Endothelial cell of umbilical vein (primary cell): Measurements from ENCODE around the gene MAT2A. TPM values are rescaled to one million over a fixed set of nuclear protein-coding genes. Genes with fewer than 3 reads are reported as not detected.
"Not testable (repeated sequence)": the region's sequence is repeated elsewhere in the genome, so short reads cannot be mapped to it uniquely, and the experiment has no call there.

Source experiments
- BruUV-seq: library from RNA; stranded (reverse); fragments of 400-500 nt; replicated peaks from 2 replicates; lab custom pipeline; 2021; lab: Mats Ljungman, UMichigan
- CTCF ChIA-PET: fragments of 300-600, 350-600 bp; sonication (Branson Sonifier 250); formaldehyde crosslinking; loops from one replicate; lab custom pipeline; 2021; ENCODE audit warnings: antibody characterized with exemption, inconsistent platforms; lab: Charles Lee
- POLR2A ChIA-PET: fragments of 300-600, 350-600 bp; sonication (Branson Sonifier 250); formaldehyde crosslinking; loops from one replicate; lab custom pipeline; 2021; ENCODE audit warnings: antibody characterized with exemption, inconsistent platforms; lab: Charles Lee
- DNase-seq: peaks from one replicate; pipeline ENCODE4 v3.0.0-alpha.2; 2011; ENCODE audit warnings: low read depth, low spot score
- FAIRE-seq: peaks from 2 replicates; lab custom pipeline; 2011; peaks lifted over from hg19 to GRCh38; lab: Jason Lieb, UNC
- H2AFZ ChIP-seq: 2 replicates; pipeline ENCODE4 v1.6.0; 2012; ENCODE audit warnings: low read depth, low read length, control low read depth, inconsistent platforms
- H3K27ac ChIP-seq: 2 replicates; pipeline ENCODE4 v1.5.1; 2011; ENCODE audit warnings: low read depth, mild to moderate bottlenecking, control low read depth, low read length, moderate library complexity; ENCODE audit not compliant: insufficient read depth
- H3K27me3 ChIP-seq, 2 experiments: 2 replicates each; pipeline versions ENCODE4 v1.6.0 to v1.6.1; 2011; ENCODE audit warnings: low read length in 2 of 2, mixed read lengths in 1 of 2; ENCODE audit not compliant: control insufficient read depth in 2 of 2, insufficient read depth in 2 of 2
- H3K36me3 ChIP-seq, 2 experiments: 2 replicates in 1 of 2; 3 replicates in 1 of 2; pipeline ENCODE4 v1.5.1; 2011; ENCODE audit warnings: low read length in 2 of 2, mild to moderate bottlenecking in 1 of 2, moderate library complexity in 1 of 2; ENCODE audit not compliant: control insufficient read depth in 2 of 2, insufficient read depth in 2 of 2; ENCODE audit errors: extremely low read depth in 1 of 2
- H3K4me1 ChIP-seq: 3 replicates; pipeline ENCODE4 v1.5.1; 2011; ENCODE audit warnings: mild to moderate bottlenecking, low read length; ENCODE audit not compliant: control insufficient read depth, insufficient read depth; ENCODE audit errors: extremely low read depth
- H3K4me2 ChIP-seq: 2 replicates; pipeline ENCODE4 v1.6.1; 2011; ENCODE audit warnings: low read length, control low read depth, mixed read lengths; ENCODE audit not compliant: insufficient read depth
- H3K4me3 ChIP-seq, 3 experiments: fragments of 200-600 bp in 1 of 3; sonication (generic), shearing (Covaris generic) in 1 of 3; replicated peaks in 1 of 3; 2 replicates each; pipeline ENCODE4 v1.5.1; 2011 to 2016; ENCODE audit warnings: control low read depth in 3 of 3, low read length in 3 of 3, mild to moderate bottlenecking in 2 of 3, inconsistent platforms in 1 of 3, low read depth in 1 of 3, moderate library complexity in 1 of 3; ENCODE audit not compliant: insufficient read depth in 1 of 3
- H3K79me2 ChIP-seq: 2 replicates; pipeline ENCODE4 v1.6.0; 2012; ENCODE audit warnings: low read length, inconsistent platforms; ENCODE audit not compliant: control insufficient read depth, insufficient read depth
- H3K9ac ChIP-seq: replicated peaks from 2 replicates; pipeline ENCODE3; 2011; ENCODE audit warnings: low read length, control low read depth; ENCODE audit not compliant: insufficient read depth; ENCODE audit errors: extremely low read depth
- H3K9me1 ChIP-seq: replicated peaks from 3 replicates; pipeline ENCODE4 v1.6.0; 2011; ENCODE audit warnings: mild to moderate bottlenecking, low read length; ENCODE audit not compliant: control insufficient read depth, insufficient read depth; ENCODE audit errors: extremely low read depth
- H3K9me3 ChIP-seq: replicated peaks from 2 replicates; pipeline ENCODE4 v1.5.1; 2012; ENCODE audit warnings: low read length, inconsistent platforms; ENCODE audit not compliant: control insufficient read depth, insufficient read depth
- H4K20me1 ChIP-seq: replicated peaks from 2 replicates; pipeline ENCODE3; 2011; ENCODE audit warnings: mild to moderate bottlenecking, low read length; ENCODE audit not compliant: control insufficient read depth, insufficient read depth; ENCODE audit errors: extremely low read depth
- EZH2 ChIP-seq: IDR thresholded peaks from 2 replicates; pipeline ENCODE4 v1.6.1; 2012; ENCODE audit warnings: borderline replicate concordance, low read depth, mild to moderate bottlenecking, moderate library complexity, low read length, inconsistent platforms; ENCODE audit not compliant: severe bottlenecking
- FOS ChIP-seq: IDR thresholded peaks from 2 replicates; pipeline ENCODE4 v1.6.1; 2011; ENCODE audit warnings: mild to moderate bottlenecking, low read length, moderate library complexity, borderline replicate concordance; ENCODE audit not compliant: insufficient read depth
- JUN ChIP-seq: IDR thresholded peaks from 2 replicates; pipeline ENCODE4 v1.6.1; 2011; ENCODE audit warnings: borderline replicate concordance, low read depth; ENCODE audit not compliant: insufficient read length, insufficient read depth
- MYC ChIP-seq: IDR thresholded peaks from one replicate; pipeline ENCODE4 v1.6.1; 2011; ENCODE audit warnings: mild to moderate bottlenecking, low read depth, low read length
- dilution Hi-C: fragments of 300-500 bp; cut with MboI; formaldehyde crosslinking; loops from one replicate; pipeline ENCODE4 v1.15.0; 2019; ENCODE audit warnings: low sequenced_read_pairs; ENCODE audit not compliant: extremely low pct_ligation_motif_present
- intact Hi-C: fragments of 100-400 bp; cut with micrococcal nuclease; formaldehyde crosslinking; loops from one replicate; pipeline ENCODE4 v1.10.0; 2022
- polyA plus RNA-seq, 4 experiments: library from polyadenylated mRNA; depleted of rRNA in 3 of 4; stranded (reverse) in 3 of 4; unstranded in 1 of 4; fragments of >200 nt; gene quantifications; 2 replicates each; pipeline versions ENCODE4 v1.2.1 to v1.2.3, GENCODE V29; 2011 to 2012; ENCODE audit warnings: missing spikeins in 1 of 4
- total RNA-seq: library from RNA; stranded (reverse); gene quantifications from 2 replicates; pipeline ENCODE4 v1.2.3, GENCODE V29; 2021
- TF ChIP-seq, protein P1 (sequence below): IDR thresholded peaks from 2 replicates; pipeline ENCODE4 v1.6.1; 2011; ENCODE audit not compliant: insufficient read depth, insufficient read length

The MAT2A gene
- total and polyA plus RNA-seq, 2 donors (not counting 3 experiments of a cell fraction or from before 2014, with no cell fraction given): 172 to 257 TPM

DNA sequence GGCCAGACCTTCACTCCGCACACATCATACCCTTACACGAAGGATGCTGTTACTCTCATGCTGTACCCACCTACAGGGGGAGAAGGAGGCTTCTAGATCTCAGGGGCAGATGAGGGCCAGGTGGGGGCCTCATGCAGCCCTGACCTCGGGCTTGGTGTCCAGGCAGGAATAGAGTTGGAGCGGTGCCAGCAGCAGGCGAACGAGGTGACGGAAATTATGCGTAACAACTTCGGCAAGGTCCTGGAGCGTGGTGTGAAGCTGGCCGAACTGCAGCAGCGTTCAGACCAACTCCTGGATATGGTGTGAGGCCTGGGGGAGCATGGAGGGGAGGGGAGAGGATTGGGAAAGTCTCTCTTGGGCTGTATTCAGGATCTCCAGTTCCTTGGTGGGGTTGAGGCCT lies 52.6 kb downstream of the MAT2A start:
- dilution Hi-C loops: no loop called here
- intact Hi-C loops: no loop called here
- TF ChIP-seq EZH2 (no peak), MYC (no peak), FOS (no peak), JUN (no peak)
- TF ChIP-seq, protein P1, sequence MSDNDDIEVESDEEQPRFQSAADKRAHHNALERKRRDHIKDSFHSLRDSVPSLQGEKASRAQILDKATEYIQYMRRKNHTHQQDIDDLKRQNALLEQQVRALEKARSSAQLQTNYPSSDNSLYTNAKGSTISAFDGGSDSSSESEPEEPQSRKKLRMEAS: no peak
- Histone ChIP-seq H3K4me3 (no peak overlapping the region), H4K20me1 (no peaks in the 10 kb centered on the region), H3K36me3 (peaks cover 0 to 10% of the 10 kb centered on the region in 2 experiments), H3K27me3 (no peaks in the 10 kb centered on the region), H3K9me3 (no peaks in the 10 kb centered on the region), H2AFZ (no peak overlapping the region), H3K4me1 (peaks cover 61% of the 10 kb centered on the region), H3K27ac (peak overlapping the region; percentile 94), H3K4me2 (no peak overlapping the region), H3K9ac (no peak overlapping the region), H3K9me1 (no peaks in the 10 kb centered on the region), H3K79me2 (peaks cover 30% of the 10 kb centered on the region)
- FAIRE-seq: no peak
- BruUV-seq: no TSS peak
- POLR2A ChIA-PET: no interaction called here
- CTCF ChIA-PET: interaction anchor here (2.0 kb wide), 1 partner anchor 12 kb away, joined by 5 read pairs; the partner anchor contains the start of gene TMEM150A
- no peak for DNase-seq

DNA sequence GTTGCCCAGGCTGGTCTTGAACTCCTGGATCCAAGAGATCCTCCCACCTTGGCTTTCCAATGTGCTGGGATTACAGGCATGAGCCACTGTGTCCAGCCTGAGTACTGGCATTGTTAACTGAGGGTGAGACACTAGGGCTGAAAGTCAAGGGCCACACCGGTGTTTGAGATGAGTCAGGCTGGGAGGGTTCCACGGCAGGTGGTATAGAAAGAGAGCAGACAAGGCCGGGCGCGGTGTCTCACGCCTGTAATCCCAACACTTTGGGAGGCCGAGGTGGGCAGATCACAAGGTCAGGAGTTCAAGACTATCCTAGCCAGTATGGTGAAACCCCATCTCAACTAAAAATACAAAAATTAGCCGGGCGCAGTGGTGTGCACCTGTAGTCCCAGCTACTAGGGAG lies 53.3 kb downstream of the MAT2A start:
- H3K9ac ChIP-seq, H2AFZ ChIP-seq, DNase-seq, intact Hi-C loops, H3K9me3 ChIP-seq, H3K27me3 ChIP-seq, H4K20me1 ChIP-seq, H3K4me2 ChIP-seq, dilution Hi-C loops, H3K27ac ChIP-seq, H3K9me1 ChIP-seq, BruUV-seq, POLR2A ChIA-PET, H3K4me3 ChIP-seq: not testable (repeated sequence)
- Histone ChIP-seq H3K79me2 (peaks cover 37% of the 10 kb centered on the region), H3K4me1 (peaks cover 55% of the 10 kb centered on the region), H3K36me3 (peaks cover 0 to 16% of the 10 kb centered on the region in 2 experiments)
- CTCF ChIA-PET: interaction anchor here (1.6 kb wide), 1 partner anchor 10 kb away, joined by 3 read pairs; the partner anchor contains the start of gene TMEM150A
- peak; percentile 47 for FAIRE-seq
